Endothelial cell of umbilical vein (primary cell): ENCODE measurements around the gene MRPL4.
"Not testable (repeated sequence)": the region's sequence is repeated elsewhere in the genome, so short reads cannot be mapped to it uniquely, and the experiment has no call there.

Experiments
- EZH2 ChIP-seq: IDR thresholded peaks from 2 replicates; pipeline ENCODE4 v1.6.1; 2012; ENCODE audit warnings: borderline replicate concordance, low read depth, mild to moderate bottlenecking, moderate library complexity, low read length, inconsistent platforms; ENCODE audit not compliant: severe bottlenecking
- FOS ChIP-seq: IDR thresholded peaks from 2 replicates; pipeline ENCODE4 v1.6.1; 2011; ENCODE audit warnings: mild to moderate bottlenecking, low read length, moderate library complexity, borderline replicate concordance; ENCODE audit not compliant: insufficient read depth
- GATA2 ChIP-seq: IDR thresholded peaks from 2 replicates; pipeline ENCODE4 v1.7.0; 2011; ENCODE audit warnings: low read depth, mild to moderate bottlenecking, moderate library complexity, mixed read lengths, low read length; ENCODE audit not compliant: insufficient read length, insufficient read depth
- JUN ChIP-seq: IDR thresholded peaks from 2 replicates; pipeline ENCODE4 v1.6.1; 2011; ENCODE audit warnings: borderline replicate concordance, low read depth; ENCODE audit not compliant: insufficient read length, insufficient read depth
- MYC ChIP-seq: IDR thresholded peaks from one replicate; pipeline ENCODE4 v1.6.1; 2011; ENCODE audit warnings: mild to moderate bottlenecking, low read depth, low read length
- POLR2A ChIP-seq: IDR thresholded peaks from 2 replicates; pipeline ENCODE4 v1.6.1; 2012; ENCODE audit warnings: low read depth, mild to moderate bottlenecking, control low read depth, low read length
- POLR2AphosphoS5 ChIP-seq: IDR thresholded peaks from 2 replicates; pipeline ENCODE4 v1.6.1; 2012; ENCODE audit warnings: low read depth, mild to moderate bottlenecking, control low read depth, low read length, moderate library complexity; ENCODE audit not compliant: insufficient read depth
- TF ChIP-seq, protein P1 (sequence below), 2 donors: IDR thresholded peaks; 1 replicate in 1 of 2; 2 replicates in 1 of 2; pipeline ENCODE4 v1.5.1; 2011; ENCODE audit warnings: low read length in 2 of 2, mild to moderate bottlenecking in 2 of 2, moderate library complexity in 2 of 2, control low read depth in 1 of 2, inconsistent platforms in 1 of 2, low read depth in 1 of 2; ENCODE audit not compliant: insufficient read depth in 1 of 2; ENCODE audit errors: extremely low read depth in 1 of 2
- TF ChIP-seq, protein P2 (sequence below): IDR thresholded peaks from 2 replicates; pipeline ENCODE4 v1.6.1; 2011; ENCODE audit not compliant: insufficient read depth, insufficient read length

DNA sequence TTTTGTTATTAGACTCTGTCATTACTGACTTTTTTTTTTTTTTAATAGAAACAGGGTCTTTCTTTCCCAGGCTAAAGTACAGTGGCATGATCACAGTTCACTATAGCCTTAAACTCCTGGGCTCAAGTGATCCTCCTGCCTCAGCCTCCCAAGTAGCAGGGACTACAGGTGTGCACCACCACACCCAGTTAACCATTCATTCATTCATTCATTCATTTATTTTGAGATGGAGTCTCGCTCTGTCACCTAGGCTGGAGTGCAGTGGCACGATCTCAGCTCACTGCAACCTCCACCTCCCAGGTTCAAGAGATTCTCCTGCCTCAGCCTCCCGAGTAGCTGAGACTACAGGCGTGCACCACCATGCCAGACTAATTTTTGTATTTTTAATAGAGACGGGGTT, 30.0 kb downstream of the MRPL4 start:
- TF ChIP-seq, protein P1, sequence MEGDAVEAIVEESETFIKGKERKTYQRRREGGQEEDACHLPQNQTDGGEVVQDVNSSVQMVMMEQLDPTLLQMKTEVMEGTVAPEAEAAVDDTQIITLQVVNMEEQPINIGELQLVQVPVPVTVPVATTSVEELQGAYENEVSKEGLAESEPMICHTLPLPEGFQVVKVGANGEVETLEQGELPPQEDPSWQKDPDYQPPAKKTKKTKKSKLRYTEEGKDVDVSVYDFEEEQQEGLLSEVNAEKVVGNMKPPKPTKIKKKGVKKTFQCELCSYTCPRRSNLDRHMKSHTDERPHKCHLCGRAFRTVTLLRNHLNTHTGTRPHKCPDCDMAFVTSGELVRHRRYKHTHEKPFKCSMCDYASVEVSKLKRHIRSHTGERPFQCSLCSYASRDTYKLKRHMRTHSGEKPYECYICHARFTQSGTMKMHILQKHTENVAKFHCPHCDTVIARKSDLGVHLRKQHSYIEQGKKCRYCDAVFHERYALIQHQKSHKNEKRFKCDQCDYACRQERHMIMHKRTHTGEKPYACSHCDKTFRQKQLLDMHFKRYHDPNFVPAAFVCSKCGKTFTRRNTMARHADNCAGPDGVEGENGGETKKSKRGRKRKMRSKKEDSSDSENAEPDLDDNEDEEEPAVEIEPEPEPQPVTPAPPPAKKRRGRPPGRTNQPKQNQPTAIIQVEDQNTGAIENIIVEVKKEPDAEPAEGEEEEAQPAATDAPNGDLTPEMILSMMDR (IDR thresholded peaks at IDR 0.05; ENCODE audit: extremely low read depth in 1 of 2, insufficient read depth in 1 of 2, low read depth in 1 of 2, low read length in 2 of 2), result not testable (repeated sequence)
- TF ChIP-seq MYC, POLR2A, POLR2AphosphoS5, GATA2, FOS, EZH2, JUN: not testable (repeated sequence)
- TF ChIP-seq, protein P2, sequence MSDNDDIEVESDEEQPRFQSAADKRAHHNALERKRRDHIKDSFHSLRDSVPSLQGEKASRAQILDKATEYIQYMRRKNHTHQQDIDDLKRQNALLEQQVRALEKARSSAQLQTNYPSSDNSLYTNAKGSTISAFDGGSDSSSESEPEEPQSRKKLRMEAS, result not testable (repeated sequence)
